ENCODE measurements around the gene RAB11FIP4.
A peak's percentile ranks its signal among the peaks of the same experiment; 100 is the strongest.

Gene RAB11FIP4

GRCh38 chr17:31487063-31487647, 95.7 kb downstream of the RAB11FIP4 start:
- no peak overlapping the region for H3K27ac ChIP-seq

GRCh38 chr17:31487648-31488263, 96.3 kb downstream of the RAB11FIP4 start:
- TF ChIP-seq POLR2AphosphoS5 (IDR thresholded peaks at IDR 0.05; ENCODE audit: borderline replicate concordance, low read depth, low read length) = no peak; the same call in 1 of the 2 replicates
- TF ChIP-seq FOXP2 (optimal IDR thresholded peaks at IDR 0.05; ENCODE audit: control extremely low read depth, extremely low read length, insufficient read depth) = no peak
- TF ChIP-seq EZH2 (IDR thresholded peaks at IDR 0.05) = no peak
- DNase-seq (ENCODE audit: low read depth, low spot score) = no peak
- H3K27ac ChIP-seq = no peak overlapping the region
- no peaks in the 10 kb centered on the region for H3K9me3 ChIP-seq (ENCODE audit: low read depth, low read length)
- H3K4me3 ChIP-seq = peak overlapping the region; percentile 86
- H3K36me3 ChIP-seq (ENCODE audit: insufficient read depth, low read length) = no peaks in the 10 kb centered on the region
- peak overlapping the region; percentile 51 for H3K9ac ChIP-seq (ENCODE audit: insufficient read length)

More at GRCh38 chr17:31487063-31487647, 95.7 kb downstream of the RAB11FIP4 start:
- H3K36me3 ChIP-seq (ENCODE audit: insufficient read depth, low read length) = no peaks in the 10 kb centered on the region
- peak overlapping the region; percentile 86 for H3K4me3 ChIP-seq
- DNase-seq (ENCODE audit: low read depth, low spot score) = no peak
- peak overlapping the region; percentile 51 for H3K9ac ChIP-seq (ENCODE audit: insufficient read length)
- no peaks in the 10 kb centered on the region for H3K9me3 ChIP-seq (ENCODE audit: low read depth, low read length)
- no peak for TF ChIP-seq EZH2 (IDR thresholded peaks at IDR 0.05)
- TF ChIP-seq POLR2AphosphoS5 (IDR thresholded peaks at IDR 0.05; ENCODE audit: borderline replicate concordance, low read depth, low read length) = no peak
- no peak for TF ChIP-seq FOXP2 (optimal IDR thresholded peaks at IDR 0.05; ENCODE audit: control extremely low read depth, extremely low read length, insufficient read depth)

- Histone ChIP-seq H3K9me3 (ENCODE audit: low read depth, low read length) (no peaks in the 10 kb centered on the region), H3K36me3 (ENCODE audit: insufficient read depth, low read length) (no peaks in the 10 kb centered on the region), H3K27ac (no peak overlapping the region), H3K9ac (ENCODE audit: insufficient read length) (peak overlapping the region; percentile 55), H3K4me3 (peak overlapping the region; percentile 86)
- DNase-seq (ENCODE audit: low read depth, low spot score) = no peak
- no peak for TF ChIP-seq FOXP2 (optimal IDR thresholded peaks at IDR 0.05; ENCODE audit: control extremely low read depth, extremely low read length, insufficient read depth)
- TF ChIP-seq EZH2 (IDR thresholded peaks at IDR 0.05) = no peak
Observed at GRCh38 chr17:31488264-31488981, 96.9 kb downstream of the RAB11FIP4 start.

- DNase-seq (ENCODE audit: low read depth, low spot score) = no peak
- Histone ChIP-seq H3K9ac (ENCODE audit: insufficient read length) (no peak overlapping the region), H3K4me3 (no peak overlapping the region; the same call in 1 of the 2 replicates), H3K9me3 (ENCODE audit: low read depth, low read length) (no peaks in the 10 kb centered on the region), H3K27ac (no peak overlapping the region), H3K36me3 (ENCODE audit: insufficient read depth, low read length) (no peaks in the 10 kb centered on the region)
- TF ChIP-seq POLR2AphosphoS5 (IDR thresholded peaks at IDR 0.05; ENCODE audit: borderline replicate concordance, low read depth, low read length) (no peak), FOXP2 (optimal IDR thresholded peaks at IDR 0.05; ENCODE audit: control extremely low read depth, extremely low read length, insufficient read depth) (no peak), EZH2 (IDR thresholded peaks at IDR 0.05) (no peak)
Observed at GRCh38 chr17:31488982-31489294, 97.5 kb downstream of the RAB11FIP4 start.

- Histone ChIP-seq H3K36me3 (ENCODE audit: insufficient read depth, low read length) (no peaks in the 10 kb centered on the region), H3K27ac (no peak overlapping the region), H3K4me3 (no peak overlapping the region), H3K9me3 (ENCODE audit: low read depth, low read length) (no peaks in the 10 kb centered on the region), H3K9ac (ENCODE audit: insufficient read length) (no peak overlapping the region)
- DNase-seq (ENCODE audit: low read depth, low spot score) = no peak
- no peak for TF ChIP-seq EZH2 (IDR thresholded peaks at IDR 0.05)
- no peak for TF ChIP-seq POLR2AphosphoS5 (IDR thresholded peaks at IDR 0.05; ENCODE audit: borderline replicate concordance, low read depth, low read length)
- TF ChIP-seq FOXP2 (optimal IDR thresholded peaks at IDR 0.05; ENCODE audit: control extremely low read depth, extremely low read length, insufficient read depth) = no peak
Observed at GRCh38 chr17:31489295-31490018, 98.0 kb downstream of the RAB11FIP4 start.

GRCh38 chr17:31490019-31490650, 98.7 kb downstream of the RAB11FIP4 start:
- Histone ChIP-seq H3K36me3 (ENCODE audit: insufficient read depth, low read length) (no peaks in the 10 kb centered on the region), H3K4me3 (no peak overlapping the region), H3K27ac (no peak overlapping the region), H3K9ac (ENCODE audit: insufficient read length) (no peak overlapping the region), H3K9me3 (ENCODE audit: low read depth, low read length) (no peaks in the 10 kb centered on the region)
- DNase-seq (ENCODE audit: low read depth, low spot score) = no peak
- no peak for TF ChIP-seq POLR2AphosphoS5 (IDR thresholded peaks at IDR 0.05; ENCODE audit: borderline replicate concordance, low read depth, low read length)
- TF ChIP-seq EZH2 (IDR thresholded peaks at IDR 0.05) = no peak
- TF ChIP-seq FOXP2 (optimal IDR thresholded peaks at IDR 0.05; ENCODE audit: control extremely low read depth, extremely low read length, insufficient read depth) = no peak

- DNase-seq (ENCODE audit: low read depth, low spot score) = no peak
- H3K9ac ChIP-seq (ENCODE audit: insufficient read length) = no peak overlapping the region
- H3K4me3 ChIP-seq = no peak overlapping the region
- H3K36me3 ChIP-seq (ENCODE audit: insufficient read depth, low read length) = no peaks in the 10 kb centered on the region
- no peak overlapping the region for H3K27ac ChIP-seq
- TF ChIP-seq EZH2 (IDR thresholded peaks at IDR 0.05) (no peak), POLR2AphosphoS5 (IDR thresholded peaks at IDR 0.05; ENCODE audit: borderline replicate concordance, low read depth, low read length) (no peak), FOXP2 (optimal IDR thresholded peaks at IDR 0.05; ENCODE audit: control extremely low read depth, extremely low read length, insufficient read depth) (no peak)
- H3K9me3 ChIP-seq (ENCODE audit: low read depth, low read length) = no peaks in the 10 kb centered on the region
Observed at GRCh38 chr17:31490671-31491375, 99.3 kb downstream of the RAB11FIP4 start.

Data from SK-N-MC (cell line).